Right lobe of liver (tissue), 6 donors: ENCODE measurements around the gene PPP5C. TPM values are rescaled to one million over a fixed set of nuclear protein-coding genes. Genes with fewer than 3 reads are reported as not detected.

Experiments used
- ATAC-seq, 4 donors: fragments of 200-7000 bp; cut with Tn5 transposase; one replicate each; pipeline ENCODE4 v1.9.1; 2020; ENCODE audit warnings: mild to moderate bottlenecking in 4 of 4, moderate library complexity in 4 of 4
- DNase-seq, 3 donors: peaks; one replicate each; pipeline ENCODE4 v3.0.0-alpha.2; 2020
- H3K27ac ChIP-seq, 3 donors: fragments of 200-600 bp; one replicate each; pipeline ENCODE4 v1.8.0; 2022
- H3K27me3 ChIP-seq, 2 donors: fragments of 200-600 bp; one replicate each; pipeline ENCODE4 v1.8.0; 2022
- H3K36me3 ChIP-seq, 4 donors: fragments of 200-600 bp; sonication (generic) in 1 of 4; one replicate each; pipeline versions ENCODE4 v1.5.1 to v1.8.0; 2017 to 2022; ENCODE audit warnings: control low read depth in 1 of 4
- H3K4me1 ChIP-seq, 4 donors: fragments of 200-600 bp; sonication (generic) in 1 of 4; one replicate each; pipeline versions ENCODE4 v1.5.1 to v1.8.0; 2017 to 2022; ENCODE audit warnings: control low read depth in 1 of 4
- H3K4me3 ChIP-seq, 3 donors: fragments of 200-600 bp; one replicate each; pipeline ENCODE4 v1.8.0; 2022
- H3K9me3 ChIP-seq, 4 donors: fragments of 200-600 bp; sonication (generic) in 1 of 4; one replicate each; pipeline versions ENCODE4 v1.5.1 to v1.8.0; 2017 to 2022; ENCODE audit warnings: control low read depth in 1 of 4
- POLR2A ChIP-seq: fragments of 450-650 bp; IDR thresholded peaks from one replicate; pipeline ENCODE4 v1.6.1; 2017; ENCODE audit warnings: antibody characterized with exemption, mild to moderate bottlenecking
- WGBS: methylation state at CpG from one replicate; pipeline ENCODE4 v1.1.6; 2018; ENCODE audit warnings: low coverage, low lambda C conversion rate; ENCODE audit not compliant: insufficient coverage; ENCODE audit errors: missing lambda C conversion rate; 5-methylcytosine and 5-hydroxymethylcytosine counted together
- intact Hi-C, 2 donors: fragments of 100-400 bp; cut with DNase I; formaldehyde crosslinking; loops; one replicate each; pipeline versions ENCODE4 v1.11.2 to v1.14.1; 2022
- total RNA-seq, 6 experiments: library from RNA; depleted of rRNA in 2 of 6; stranded (reverse); fragments of >200 nt in 2 of 6; fragmentation: NEBNext Ultra II Directional in 3 of 6; extraction: Animal tissue kit (Norgen Biotek cat#: 25700) in 3 of 6; gene quantifications; one replicate each; pipeline versions ENCODE4 v1.1.0 to v1.2.4, GENCODE V29; 2016 to 2023
- TF ChIP-seq, protein P1 (sequence below), 4 donors: fragments of 200-600 bp in 3 of 4; fragments of 450-650 bp in 1 of 4; IDR thresholded peaks; one replicate each; pipeline versions ENCODE4 v1.5.1 to v1.8.0; 2016 to 2022; ENCODE audit warnings: antibody characterized with exemption in 4 of 4, mild to moderate bottlenecking in 2 of 4
- donor health status: DM: no; HTN: yes; CAD: no.
- donor health status: DM: no; HTN: no; CAD: no.
- donor health status: DM: no; HTN: no; CAD: no.
- donor health status: DM: no; HTN: yes; CAD: no.
- donor health status: DM: no; HTN: yes; CAD: no.

PPP5C gene
- total RNA-seq, 6 experiments from 2014 or later, result 23.9 to 47.8 (median 36.0) TPM

DNA sequence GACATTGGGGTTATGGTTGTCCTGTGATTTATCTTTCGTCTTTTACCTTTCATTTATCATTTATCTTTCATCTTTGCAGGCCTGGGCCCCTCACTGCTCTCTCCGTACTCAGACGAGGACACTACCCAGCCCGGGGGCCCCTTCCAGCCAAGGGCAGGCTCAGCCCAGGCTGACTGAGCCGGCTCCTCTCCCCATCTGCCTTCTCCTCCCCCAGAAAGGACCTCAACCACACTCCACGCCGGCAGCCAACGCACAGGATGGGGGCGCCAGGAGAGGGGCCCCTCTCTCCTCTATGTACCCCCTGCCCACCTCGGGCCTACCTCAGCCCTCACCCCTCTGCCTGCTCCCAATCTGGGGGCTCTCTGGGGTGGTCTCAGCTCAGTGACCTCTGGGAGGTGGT is 7.4 kb upstream of the PPP5C start:
- no peak for TF ChIP-seq POLR2A
- intact Hi-C loops, result no loop called here
- Histone ChIP-seq H3K9me3 (no peaks in the 10 kb centered on the region), H3K27ac (no peak overlapping the region), H3K4me1 (no peaks in the 10 kb centered on the region), H3K4me3 (no peak overlapping the region), H3K27me3 (no peaks in the 10 kb centered on the region), H3K36me3 (no peaks in the 10 kb centered on the region)
- DNase-seq, result no peak
- no peak for ATAC-seq
- 52% methylated on average over 7 of the region's 10 CpGs for WGBS

DNA sequence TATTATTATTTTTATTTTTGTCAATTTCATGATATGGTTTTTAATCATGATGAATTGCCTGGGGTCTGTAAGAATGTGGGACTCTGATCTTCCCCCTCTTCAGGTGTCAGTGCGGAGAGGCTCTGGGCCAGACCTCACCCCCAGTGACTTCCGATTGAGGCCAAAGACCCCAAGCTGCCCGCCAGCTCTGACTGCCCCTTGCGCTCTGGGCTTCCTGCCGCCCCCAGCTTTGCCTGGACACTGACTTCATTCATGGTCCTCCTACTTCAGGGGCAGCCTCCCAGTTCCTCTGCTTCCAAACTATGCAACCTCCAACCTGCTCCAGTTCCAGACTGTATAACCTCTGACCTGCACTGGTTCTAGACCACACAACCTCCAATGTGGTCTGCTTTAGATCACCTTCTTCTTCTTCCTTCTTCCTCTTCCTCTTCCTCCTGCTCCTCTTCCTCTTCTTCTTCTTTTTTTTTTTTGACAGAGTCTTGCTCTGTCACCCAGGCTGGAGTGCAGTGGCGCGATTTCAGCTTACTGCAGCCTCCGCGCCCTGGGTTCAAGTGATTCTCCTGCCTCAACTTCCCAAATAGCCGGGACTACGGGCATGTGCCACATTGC is 6.7 kb upstream of the PPP5C start:
- H3K27me3 ChIP-seq, result no peaks in the 10 kb centered on the region
- DNase-seq (no peak), ATAC-seq (no peak)
- no peaks in the 10 kb centered on the region for H3K4me1 ChIP-seq
- no peaks in the 10 kb centered on the region for H3K36me3 ChIP-seq
- intact Hi-C loops, result loop anchor here in 1 of 2 donors (10.0 kb wide), 2 partner anchors 55 kb away; no protein-coding TSS in a partner anchor
- WGBS, result 85% methylated on average over 9 of the region's 11 CpGs
- H3K27ac ChIP-seq, result no peak overlapping the region
- no peaks in the 10 kb centered on the region for H3K9me3 ChIP-seq
- TF ChIP-seq POLR2A, result no peak
- TF ChIP-seq, protein P1, sequence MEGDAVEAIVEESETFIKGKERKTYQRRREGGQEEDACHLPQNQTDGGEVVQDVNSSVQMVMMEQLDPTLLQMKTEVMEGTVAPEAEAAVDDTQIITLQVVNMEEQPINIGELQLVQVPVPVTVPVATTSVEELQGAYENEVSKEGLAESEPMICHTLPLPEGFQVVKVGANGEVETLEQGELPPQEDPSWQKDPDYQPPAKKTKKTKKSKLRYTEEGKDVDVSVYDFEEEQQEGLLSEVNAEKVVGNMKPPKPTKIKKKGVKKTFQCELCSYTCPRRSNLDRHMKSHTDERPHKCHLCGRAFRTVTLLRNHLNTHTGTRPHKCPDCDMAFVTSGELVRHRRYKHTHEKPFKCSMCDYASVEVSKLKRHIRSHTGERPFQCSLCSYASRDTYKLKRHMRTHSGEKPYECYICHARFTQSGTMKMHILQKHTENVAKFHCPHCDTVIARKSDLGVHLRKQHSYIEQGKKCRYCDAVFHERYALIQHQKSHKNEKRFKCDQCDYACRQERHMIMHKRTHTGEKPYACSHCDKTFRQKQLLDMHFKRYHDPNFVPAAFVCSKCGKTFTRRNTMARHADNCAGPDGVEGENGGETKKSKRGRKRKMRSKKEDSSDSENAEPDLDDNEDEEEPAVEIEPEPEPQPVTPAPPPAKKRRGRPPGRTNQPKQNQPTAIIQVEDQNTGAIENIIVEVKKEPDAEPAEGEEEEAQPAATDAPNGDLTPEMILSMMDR (IDR thresholded peaks at IDR 0.05), result no peak
- no peak overlapping the region for H3K4me3 ChIP-seq

DNA sequence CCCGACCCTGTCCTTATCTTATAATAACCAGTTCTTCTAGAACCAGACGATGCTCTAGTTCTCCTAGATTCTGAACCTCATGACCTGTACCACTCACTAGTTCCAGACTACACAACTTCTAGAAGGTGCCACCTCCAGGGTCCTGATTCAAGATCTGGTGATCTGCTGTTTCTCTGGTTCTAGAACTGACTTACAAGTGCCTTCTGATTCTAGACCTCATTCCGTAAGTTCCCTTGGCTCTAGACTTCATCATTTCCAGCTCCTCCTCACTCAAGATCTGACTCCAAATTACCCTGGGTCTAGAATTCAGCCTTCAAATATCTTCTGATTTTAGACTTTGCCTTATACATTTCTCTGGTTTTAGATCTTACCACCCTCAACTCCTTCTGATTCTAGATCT is 5.0 kb upstream of the PPP5C start:
- Histone ChIP-seq H3K4me1 (peaks cover 0 to 4% (median 0%) of the 10 kb centered on the region in 4 donors), H3K27ac (no peak overlapping the region), H3K36me3 (no peaks in the 10 kb centered on the region), H3K4me3 (no peak overlapping the region), H3K9me3 (no peaks in the 10 kb centered on the region), H3K27me3 (no peaks in the 10 kb centered on the region)
- no peak for TF ChIP-seq POLR2A
- TF ChIP-seq, protein P1 (IDR thresholded peaks at IDR 0.05), result no peak
- intact Hi-C loops, result loop anchor here in 1 of 2 donors (10.0 kb wide), 2 partner anchors 53 to 57 kb away; no protein-coding TSS in a partner anchor
- DNase-seq (no peak), ATAC-seq (no peak)
- WGBS, result 80% methylated on average over 3 of the region's 3 CpGs

DNA sequence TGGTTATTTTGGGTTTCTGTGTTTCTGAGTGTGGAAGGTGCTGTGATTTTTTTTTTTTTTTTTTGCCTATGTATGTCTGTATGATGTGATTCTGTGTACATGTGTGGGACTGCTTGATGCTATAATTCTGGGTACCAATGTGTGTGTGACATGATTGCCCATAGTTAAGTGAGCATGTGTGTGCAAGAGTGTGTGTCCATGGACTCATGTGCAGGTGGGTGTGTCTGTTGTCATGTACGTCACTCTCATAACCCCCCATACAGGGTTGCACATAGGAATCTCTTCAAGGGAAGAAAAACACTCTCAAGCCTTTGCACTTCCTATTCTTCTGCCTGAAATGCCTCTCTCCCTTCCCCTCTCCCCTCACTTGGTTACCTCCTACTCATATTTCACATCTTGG is 2.5 kb upstream of the PPP5C start:
- Histone ChIP-seq H3K36me3 (no peaks in the 10 kb centered on the region), H3K9me3 (no peaks in the 10 kb centered on the region), H3K27ac (no peak overlapping the region), H3K4me1 (peaks cover 0 to 10% (median 4%) of the 10 kb centered on the region in 4 donors), H3K4me3 (no peak overlapping the region), H3K27me3 (no peaks in the 10 kb centered on the region)
- DNase-seq, result no peak
- intact Hi-C loops, result loop anchor here in 1 of 2 donors (10.0 kb wide), 2 partner anchors 50 to 60 kb away; no protein-coding TSS in a partner anchor
- no CpG with 5 or more reads among the region's 1 CpG for WGBS
- no peak for ATAC-seq
- no peak for TF ChIP-seq POLR2A
- TF ChIP-seq, protein P1 (IDR thresholded peaks at IDR 0.05), result no peak

DNA sequence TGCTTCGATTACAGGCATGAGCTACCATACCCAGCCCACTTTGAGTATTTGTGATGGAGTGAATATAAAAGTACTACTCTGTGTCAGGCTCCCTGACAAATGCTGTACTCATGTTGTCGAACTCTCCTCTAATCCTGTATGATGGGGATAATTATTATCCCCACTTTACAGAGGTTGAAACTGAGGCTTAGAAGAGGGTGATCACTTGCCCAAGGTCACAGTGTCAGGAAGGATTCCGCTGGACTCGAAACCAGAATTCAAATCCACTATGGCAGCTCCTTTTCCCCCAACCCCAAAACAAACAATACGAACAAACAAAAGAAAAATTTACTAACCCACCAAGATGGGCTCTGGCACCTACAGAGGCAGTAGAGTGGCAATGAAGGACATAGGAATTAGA is 1.7 kb upstream of the PPP5C start:
- no peak overlapping the region for H3K27ac ChIP-seq
- ATAC-seq, result no peak

More for the DNA sequence above, 1.7 kb upstream of the PPP5C start:
- TF ChIP-seq, protein P1 (IDR thresholded peaks at IDR 0.05), result no peak
- no peak for TF ChIP-seq POLR2A
- Histone ChIP-seq H3K36me3 (no peaks in the 10 kb centered on the region), H3K4me3 (no peak overlapping the region), H3K27me3 (no peaks in the 10 kb centered on the region), H3K4me1 (peaks cover 0 to 14% (median 5%) of the 10 kb centered on the region in 4 donors), H3K9me3 (no peaks in the 10 kb centered on the region)
- WGBS, result 87% methylated on average over 3 of the region's 5 CpGs
- intact Hi-C loops, result loop anchor here in 1 of 2 donors (10.0 kb wide), 2 partner anchors 50 to 60 kb away; no protein-coding TSS in a partner anchor
- no peak for DNase-seq
